ENCODE data around the gene GOLGA8A.
"Not testable (repeated sequence)": the region's sequence is repeated elsewhere in the genome, so short reads cannot be mapped to it uniquely, and the experiment has no call there.

- not testable (repeated sequence) for TF ChIP-seq POLR2A (IDR thresholded peaks at IDR 0.05; ENCODE audit: borderline replicate concordance, extremely low read depth, insufficient read depth, insufficient read length); POLR2AphosphoS5 (IDR thresholded peaks at IDR 0.05; ENCODE audit: low read depth, low read length); EZH2 (IDR thresholded peaks at IDR 0.05); ZNF274 (IDR thresholded peaks at IDR 0.05; ENCODE audit: low read depth, low read length); ATF3 (IDR thresholded peaks at IDR 0.05); FOSL1 (IDR thresholded peaks at IDR 0.05; ENCODE audit: low read depth)
- TF ChIP-seq, protein P1, sequence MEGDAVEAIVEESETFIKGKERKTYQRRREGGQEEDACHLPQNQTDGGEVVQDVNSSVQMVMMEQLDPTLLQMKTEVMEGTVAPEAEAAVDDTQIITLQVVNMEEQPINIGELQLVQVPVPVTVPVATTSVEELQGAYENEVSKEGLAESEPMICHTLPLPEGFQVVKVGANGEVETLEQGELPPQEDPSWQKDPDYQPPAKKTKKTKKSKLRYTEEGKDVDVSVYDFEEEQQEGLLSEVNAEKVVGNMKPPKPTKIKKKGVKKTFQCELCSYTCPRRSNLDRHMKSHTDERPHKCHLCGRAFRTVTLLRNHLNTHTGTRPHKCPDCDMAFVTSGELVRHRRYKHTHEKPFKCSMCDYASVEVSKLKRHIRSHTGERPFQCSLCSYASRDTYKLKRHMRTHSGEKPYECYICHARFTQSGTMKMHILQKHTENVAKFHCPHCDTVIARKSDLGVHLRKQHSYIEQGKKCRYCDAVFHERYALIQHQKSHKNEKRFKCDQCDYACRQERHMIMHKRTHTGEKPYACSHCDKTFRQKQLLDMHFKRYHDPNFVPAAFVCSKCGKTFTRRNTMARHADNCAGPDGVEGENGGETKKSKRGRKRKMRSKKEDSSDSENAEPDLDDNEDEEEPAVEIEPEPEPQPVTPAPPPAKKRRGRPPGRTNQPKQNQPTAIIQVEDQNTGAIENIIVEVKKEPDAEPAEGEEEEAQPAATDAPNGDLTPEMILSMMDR (IDR thresholded peaks at IDR 0.05 in 2 of 3, conservative IDR thresholded peaks at IDR 0.05 in 1 of 3; ENCODE audit: borderline replicate concordance in 1 of 3, insufficient read depth in 1 of 3, low read depth in 2 of 3, low read length in 2 of 3): not testable (repeated sequence)
- TF ChIP-seq, protein P2, sequence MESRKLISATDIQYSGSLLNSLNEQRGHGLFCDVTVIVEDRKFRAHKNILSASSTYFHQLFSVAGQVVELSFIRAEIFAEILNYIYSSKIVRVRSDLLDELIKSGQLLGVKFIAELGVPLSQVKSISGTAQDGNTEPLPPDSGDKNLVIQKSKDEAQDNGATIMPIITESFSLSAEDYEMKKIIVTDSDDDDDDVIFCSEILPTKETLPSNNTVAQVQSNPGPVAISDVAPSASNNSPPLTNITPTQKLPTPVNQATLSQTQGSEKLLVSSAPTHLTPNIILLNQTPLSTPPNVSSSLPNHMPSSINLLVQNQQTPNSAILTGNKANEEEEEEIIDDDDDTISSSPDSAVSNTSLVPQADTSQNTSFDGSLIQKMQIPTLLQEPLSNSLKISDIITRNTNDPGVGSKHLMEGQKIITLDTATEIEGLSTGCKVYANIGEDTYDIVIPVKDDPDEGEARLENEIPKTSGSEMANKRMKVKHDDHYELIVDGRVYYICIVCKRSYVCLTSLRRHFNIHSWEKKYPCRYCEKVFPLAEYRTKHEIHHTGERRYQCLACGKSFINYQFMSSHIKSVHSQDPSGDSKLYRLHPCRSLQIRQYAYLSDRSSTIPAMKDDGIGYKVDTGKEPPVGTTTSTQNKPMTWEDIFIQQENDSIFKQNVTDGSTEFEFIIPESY (IDR thresholded peaks at IDR 0.05; ENCODE audit: extremely low read depth, insufficient replicate concordance, low read length): not testable (repeated sequence)
Observed at GRCh38 chr15:34403160-34403598, 34.4 kb downstream of the GOLGA8A start.
